ENCODE measurements around the gene SSTR5.

The SSTR5 gene

DNA sequence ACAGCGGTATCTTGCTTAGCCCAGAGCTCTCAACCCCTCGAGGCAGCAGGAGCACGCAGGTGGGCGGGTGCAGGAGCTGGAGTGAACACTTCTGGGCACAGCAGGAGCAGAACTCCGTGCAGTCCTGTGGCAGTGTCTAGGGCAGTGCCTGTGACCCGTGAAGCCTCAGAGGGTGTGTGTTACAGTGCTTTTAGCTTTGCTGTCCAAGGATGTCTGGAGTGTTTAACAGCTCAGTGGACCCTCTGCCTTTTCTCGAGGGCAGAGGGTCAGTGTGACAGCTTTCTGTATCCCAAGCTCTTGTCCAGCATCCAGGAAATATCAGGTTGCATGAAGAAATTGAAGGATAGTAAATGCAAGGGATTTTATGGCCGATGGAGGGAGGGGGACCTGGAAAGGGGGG, 16.4 kb upstream of the SSTR5 start:
- no peak for DNase-seq

DNA sequence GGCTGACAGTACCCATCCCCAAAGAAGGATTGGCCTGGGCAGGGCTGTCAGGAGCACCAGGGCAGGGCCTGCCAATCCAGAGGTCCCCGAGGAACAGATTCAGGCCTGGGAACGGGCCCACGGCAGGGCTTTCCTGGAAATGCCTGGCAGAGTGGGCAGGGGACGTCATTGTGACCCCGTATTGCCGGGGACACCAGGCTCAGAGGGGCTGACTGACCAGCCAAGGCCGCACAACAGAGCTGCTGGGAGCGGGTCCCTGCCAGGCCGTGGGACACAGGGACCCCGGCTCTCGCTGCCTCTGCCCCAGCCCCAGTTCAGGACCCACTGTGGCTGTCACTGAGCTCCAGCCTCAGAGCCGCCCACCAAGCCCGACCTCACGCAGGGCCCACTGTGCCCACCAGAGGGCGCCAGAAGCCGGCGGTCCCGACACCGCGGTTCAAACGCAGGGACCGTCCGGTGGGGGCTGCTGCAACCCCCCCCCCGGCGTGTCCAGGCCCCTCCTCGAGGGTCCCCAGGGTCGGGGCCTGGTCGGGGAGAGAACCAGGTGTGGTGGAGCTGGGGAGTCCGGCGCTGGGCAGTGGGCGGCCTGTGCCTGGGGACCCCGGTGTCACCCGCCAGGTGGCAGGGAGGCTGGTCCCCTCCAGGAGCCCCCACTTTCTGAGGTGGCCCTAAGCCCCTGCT, 15.2 kb upstream of the SSTR5 start:
- no peak for DNase-seq

DNA sequence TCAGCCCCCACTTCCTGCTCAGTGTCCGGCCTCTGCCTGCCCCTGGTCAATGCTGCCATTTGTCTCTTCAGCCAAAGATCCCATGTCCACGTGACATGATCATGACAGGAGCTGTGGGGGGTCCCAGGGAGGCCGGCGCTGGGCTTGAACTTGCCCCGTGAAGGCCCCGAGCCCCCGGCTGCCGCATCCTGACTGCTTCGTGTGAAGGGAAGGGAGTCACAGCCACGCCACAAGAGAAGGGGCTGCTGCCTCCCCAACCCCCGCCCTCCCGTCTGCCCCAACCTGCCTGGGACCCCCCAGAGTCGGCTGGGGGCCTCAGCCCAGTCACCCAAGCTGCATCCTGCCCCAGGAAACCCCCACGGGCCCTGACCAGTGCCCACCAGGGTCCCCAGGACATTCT, 14.3 kb upstream of the SSTR5 start:
- no peak for DNase-seq

DNA sequence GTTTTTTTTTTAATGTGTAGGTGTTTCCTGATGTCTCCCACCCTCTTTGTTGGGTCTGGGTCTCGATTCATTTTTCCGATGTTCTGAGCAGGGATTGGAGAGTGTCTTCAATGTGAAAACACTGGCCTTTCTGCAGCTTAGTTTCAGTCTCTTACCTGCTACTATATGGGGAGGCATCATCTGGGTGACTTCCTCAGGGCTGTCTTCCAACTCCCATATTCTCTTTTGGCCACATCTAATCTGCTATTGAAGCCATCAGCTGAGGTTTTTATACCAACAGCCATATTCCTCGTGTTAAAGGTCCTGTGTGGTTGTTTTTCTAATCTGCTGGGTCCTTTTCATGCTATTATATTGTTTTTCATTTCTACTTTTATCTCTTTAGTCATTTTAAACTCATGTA, 13.2 kb upstream of the SSTR5 start:
- no peak for DNase-seq

DNA sequence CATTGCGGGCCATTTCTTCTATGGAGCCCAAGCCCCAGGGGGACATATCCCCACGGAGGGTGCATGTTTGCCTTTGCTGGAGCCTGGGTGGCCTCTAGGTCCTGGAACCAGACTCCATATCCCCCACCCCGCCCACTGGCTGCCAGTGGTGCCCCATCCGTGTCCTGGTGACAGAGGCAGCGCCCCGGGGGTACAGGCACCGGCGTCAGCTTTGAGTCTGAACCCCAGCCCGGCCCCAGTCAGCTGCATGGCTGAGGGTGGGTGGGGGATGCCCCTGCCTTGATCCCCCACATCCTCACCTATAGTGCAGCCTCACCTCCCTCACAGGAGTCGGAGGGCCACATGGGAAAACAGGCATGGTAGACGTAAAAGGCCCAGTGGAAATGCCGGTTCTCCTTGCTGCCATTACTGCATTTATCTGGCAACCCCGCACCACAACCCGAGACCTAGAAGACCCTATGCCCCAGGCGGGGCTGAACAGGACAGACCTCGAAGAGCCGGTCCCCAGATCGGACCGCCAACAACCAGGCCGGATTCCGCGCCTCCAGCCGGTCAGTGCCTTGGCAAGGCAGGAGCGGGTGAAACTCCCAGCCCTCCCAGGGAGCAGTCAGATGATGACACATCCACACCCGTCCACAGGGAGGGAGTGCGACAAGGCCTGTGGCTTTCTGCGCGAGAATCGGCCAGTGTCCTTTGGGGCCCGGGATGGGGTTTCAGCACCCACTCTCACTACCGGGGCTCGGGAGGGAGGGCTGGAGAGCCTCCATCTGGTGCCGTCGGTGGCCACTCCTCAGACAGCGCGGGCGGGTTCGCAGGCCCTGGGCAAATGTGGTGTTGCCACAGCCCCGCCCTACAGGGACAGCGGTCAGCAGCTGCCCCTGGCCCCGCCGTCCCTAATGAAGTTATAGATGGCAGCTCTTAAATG, 11.9 kb upstream of the SSTR5 start:
- no peak for DNase-seq

DNA sequence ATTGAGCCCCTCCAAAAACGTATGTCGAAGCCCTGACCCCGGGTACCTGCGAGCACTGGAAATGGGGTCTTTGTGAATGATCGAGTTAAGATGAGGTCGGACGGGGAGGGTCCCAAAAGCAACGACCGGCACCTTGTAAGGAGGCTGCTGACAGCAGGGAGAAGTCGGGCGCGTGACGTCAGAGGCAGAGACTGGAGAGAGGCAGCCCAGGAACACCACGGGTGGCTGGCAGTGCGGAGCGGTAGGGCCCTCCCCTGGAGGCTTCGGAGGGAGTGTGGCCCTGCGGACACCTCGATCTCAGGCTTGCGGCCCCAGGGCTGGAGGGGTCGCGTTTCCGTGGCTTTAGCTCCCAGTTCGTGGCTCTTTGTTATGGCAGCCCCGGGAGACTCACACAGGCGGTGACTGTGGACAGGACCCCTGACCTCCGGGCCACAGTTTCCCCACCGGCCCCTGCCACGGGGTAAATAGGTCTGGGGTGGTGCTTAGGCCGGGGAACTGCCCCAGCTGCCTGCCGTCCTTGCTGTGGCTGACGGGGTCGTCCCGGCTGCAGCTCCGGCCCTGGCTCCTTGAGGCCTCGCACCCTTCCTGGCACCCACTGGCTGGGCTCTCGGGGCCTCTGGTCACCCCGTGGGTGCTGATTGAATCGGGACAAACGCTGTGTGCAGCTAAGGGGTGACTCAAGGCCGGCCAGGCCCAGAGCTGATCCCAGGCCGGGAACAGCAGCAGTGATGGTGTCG, 10.6 kb upstream of the SSTR5 start:
- no peak for DNase-seq

DNA sequence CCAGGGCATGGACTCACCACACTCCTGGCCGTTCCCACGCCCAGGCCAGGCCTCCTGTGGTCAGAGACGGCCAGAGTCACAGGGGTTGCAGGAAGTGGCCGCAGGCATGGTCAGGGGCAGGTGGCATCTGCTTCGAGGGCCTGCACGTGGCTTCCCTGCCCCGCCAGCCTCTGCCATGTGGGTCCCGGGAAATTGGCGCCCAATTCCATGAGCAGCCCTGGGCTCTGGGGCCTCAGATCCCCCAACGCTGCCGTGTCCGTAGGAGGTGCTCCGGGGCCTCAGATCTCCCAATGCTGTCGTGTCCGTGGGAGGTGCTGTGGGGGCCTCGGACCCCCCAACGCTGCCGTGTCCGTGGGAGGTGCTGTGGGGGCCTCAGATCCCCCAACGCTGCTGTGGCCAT, 9.7 kb upstream of the SSTR5 start:
- DNase-seq = no peak

DNA sequence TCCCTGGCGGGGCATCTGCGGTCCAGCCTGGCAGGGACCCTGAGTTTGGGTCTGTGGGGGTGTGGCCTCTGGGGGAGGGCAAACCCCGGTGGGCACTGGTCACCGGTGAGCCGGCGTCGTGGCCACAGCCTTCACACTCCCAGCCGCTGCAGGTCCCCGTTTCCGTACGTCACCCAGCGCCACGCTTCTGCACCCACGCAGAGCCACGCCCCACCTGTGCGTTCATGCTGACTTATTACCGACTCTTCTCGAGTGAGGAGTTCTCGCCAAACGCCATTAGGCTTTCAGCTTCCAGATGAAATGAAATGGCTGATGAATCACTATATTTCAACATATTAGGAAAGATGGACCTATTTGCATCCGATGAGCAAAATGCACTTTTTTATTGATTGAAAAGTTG, 8.8 kb upstream of the SSTR5 start:
- no peak for DNase-seq

DNA sequence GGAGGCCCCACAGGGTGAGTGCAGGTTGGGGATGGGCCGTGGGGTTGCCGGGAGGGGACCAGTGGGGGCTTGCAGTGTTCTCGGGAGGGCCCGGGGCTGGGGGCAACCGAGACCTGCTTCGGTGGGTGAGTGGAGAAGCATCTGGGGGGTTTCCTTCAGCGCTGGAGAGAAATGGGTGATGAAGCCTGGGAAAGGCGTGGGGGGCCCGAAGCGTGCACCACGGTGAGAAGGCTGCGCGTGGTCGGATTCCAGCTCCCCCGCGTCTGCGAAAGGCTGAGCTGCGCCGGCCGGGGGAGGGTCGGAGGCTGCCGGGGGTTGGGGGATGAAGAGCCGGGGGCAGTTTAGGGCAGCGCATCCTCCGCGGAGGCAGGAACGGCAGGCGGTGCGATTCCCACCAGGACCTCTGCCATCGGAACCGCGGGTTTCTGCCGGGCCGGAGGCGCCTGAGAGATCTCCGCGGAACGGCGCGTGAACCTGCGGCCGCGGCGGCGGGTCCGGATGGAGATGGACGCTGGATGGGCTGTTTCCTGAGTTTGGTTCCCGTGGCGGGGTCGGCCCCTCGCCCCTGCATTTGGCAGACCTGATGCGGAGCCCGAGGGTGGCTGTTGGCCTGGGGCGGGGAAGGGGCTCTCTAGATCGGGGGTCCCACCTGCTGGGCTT, 6.9 kb upstream of the SSTR5 start:
- no peak for DNase-seq

DNA sequence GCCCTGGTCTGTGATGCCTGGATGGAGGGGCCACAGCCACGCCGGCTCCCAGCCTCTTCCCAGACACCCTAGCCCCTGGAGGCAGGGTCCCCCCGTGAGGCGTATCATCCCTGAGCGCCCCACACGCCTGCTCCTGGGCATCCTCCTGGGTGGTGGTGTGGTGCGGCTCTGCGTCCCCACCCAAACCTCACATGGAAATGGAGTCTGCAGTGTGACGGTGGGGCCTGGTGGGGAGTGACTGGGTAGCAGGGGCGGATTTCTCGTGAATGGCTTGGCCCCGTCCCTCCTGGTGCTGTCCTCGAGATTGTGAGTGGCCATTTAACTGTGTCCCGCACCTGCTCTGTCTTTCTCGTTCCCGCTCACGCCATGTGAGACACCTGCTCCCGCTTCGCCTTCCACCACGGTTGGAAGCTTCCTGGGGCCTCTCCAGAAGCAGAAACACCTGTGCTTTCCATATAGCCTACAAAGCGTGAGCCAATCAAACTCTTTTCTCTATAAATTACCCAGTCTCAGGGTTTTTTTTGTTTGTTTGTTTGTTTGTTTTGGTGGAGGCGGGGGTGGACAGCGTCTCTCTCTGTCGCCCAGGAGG, 5.9 kb upstream of the SSTR5 start:
- no peak for DNase-seq

DNA sequence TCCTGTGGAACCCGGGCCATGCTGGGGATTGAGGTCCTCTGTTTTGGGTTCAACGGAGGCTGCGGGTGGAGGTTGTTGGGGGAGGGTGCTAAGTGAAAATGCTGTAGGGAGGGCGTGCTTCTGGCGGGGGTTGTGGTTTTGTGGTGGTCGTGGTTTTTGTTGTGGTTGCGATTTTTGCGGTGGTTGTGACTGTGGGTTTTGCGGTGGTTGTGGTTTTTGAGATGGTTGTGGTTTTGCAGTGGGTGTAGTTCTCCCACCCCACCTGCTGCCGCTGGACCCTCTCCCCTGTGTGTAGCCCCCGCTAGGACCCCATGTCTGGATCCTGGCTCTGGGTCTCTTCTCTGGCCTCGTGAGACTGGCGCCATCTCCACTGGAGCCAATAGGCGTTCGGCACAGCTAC, 4.9 kb upstream of the SSTR5 start:
- DNase-seq = no peak

DNA sequence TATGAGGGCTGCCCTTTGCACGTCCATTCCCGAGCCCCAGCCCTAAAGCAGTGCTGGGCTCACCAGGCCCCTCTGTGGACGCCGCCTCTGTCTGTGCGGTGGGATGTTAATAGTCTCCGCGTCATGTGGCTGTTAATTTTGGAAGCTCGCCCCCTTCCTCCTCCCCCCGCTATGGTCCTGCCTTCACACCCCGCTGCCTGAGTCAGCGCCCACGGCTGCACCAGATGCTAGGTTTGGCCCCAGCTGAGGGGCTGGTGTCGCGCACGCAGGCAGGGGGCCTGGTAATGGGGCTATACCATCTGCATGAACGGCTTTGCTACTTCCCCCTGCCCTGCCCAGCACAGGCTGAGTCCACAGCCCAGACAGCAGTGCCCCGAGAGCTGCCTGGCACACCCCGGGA, 4.1 kb upstream of the SSTR5 start:
- no peak for DNase-seq

DNA sequence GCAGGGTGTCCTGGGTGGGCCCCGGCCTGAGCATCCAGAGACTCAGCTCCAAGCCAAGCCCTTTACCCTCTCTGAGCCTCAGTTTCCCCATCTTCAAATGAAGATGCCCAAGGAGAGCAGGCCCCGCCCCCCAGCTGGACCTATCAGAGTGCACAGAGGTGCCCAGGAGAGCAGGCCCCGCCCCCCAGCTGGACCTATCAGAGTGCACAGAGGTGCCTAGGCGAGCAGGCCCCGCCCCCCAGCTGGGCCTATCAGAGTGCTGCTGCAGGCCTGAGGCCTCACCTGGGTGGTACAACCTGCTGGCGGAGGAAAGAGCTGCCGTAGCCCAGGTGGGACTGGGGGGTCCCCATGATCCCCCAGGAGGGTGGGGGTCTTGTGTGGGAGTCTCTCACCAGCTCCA, 3.4 kb upstream of the SSTR5 start:
- DNase-seq = no peak

DNA sequence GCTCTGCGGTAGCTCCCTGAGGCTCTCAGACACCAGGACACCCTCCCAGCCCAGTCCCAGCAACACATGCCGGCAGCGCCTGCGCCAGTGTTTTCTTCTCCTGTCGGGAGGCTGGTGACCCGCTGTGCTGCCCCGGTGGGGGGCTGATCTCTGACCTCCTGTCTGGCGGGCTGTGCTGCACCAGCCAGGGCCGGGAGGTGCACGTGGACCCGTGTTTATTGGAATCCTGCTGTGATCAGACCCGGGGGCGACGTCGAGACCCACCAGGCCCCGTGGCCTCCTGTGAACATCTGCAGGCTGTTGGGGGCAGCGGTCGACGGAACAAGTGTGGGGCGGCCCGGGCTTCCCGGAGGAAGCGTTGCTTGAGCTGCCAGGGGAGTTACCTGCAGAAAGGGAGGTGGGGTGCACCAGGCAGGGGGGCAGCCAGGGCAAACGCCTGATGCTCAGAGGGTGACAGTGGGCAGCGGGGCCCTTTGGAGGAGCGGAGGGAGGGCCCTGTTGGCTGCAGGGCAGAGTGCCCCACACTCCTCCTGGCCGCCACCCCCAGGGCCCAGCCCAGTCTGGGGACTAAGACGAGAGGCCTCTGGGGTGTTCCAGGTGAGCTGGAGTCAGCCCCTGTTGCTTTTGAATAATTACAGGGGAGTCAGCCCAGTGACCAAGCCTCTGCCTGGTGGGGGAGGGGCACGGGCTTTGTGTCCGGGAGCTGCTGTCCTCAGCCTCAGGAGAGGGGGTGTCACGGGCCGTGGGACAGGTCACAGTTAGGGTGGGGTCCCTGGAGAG, 2.3 kb upstream of the SSTR5 start:
- DNase-seq = no peak

DNA sequence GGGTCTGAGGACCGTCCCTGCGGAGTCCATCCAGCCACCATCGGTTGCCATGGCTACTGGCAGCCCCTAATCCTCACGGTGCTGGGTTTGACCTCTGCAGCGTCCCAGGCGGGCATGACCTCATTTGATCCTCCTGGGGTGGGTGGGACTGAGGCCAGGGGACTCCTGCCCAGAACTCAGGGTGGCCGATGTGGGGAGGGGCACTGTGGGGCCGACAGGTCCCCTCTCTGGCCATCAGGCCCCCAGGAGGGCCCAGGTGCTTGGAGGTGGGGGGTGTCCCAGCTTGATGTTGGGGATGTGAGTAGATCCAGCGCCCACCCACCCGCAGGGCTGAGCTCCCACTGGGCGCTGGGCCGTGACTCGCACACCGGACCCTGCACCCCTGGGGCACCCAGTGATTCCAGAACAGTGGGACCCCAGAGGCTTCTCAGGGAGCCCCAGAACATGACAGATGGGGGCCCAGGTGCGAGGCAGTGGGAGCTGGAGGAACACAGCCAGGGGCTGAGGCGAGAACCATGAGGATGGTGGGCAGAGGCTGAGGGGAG, 1.6 kb upstream of the SSTR5 start:
- no peak for DNase-seq

DNA sequence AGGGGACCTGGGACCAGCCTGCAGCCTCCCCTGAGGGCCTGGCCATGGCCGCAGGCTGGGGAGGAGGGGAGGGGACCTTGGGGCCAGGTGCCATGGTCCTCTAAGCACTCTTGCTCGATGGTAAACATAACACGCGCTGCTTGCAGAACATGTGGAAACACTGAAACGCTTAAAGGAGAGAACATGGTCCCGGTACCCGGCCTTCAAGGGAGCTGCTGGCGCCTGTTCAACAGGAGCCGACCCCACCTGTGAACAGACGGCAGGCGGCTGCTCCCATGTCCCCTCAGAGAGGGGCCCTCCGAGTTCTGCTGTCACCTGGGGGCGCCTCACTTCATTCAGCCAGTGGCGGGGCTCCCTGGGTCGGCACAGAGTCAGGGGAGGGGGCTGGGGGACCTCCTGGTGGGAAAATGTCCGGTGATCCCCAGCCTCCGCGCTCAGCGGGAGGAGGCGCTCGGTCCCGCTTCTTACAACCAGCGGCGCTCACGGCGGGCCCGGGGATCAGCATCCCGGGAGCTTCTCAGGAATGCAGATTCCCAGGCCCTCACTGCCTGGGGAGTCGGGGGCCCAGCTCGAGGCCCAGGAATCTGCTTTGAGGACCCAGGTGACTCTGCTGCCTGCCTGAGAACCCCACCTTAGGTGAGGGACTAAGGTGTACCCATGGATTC, 854 bp upstream of the SSTR5 start:
- DNase-seq = no peak

DNA sequence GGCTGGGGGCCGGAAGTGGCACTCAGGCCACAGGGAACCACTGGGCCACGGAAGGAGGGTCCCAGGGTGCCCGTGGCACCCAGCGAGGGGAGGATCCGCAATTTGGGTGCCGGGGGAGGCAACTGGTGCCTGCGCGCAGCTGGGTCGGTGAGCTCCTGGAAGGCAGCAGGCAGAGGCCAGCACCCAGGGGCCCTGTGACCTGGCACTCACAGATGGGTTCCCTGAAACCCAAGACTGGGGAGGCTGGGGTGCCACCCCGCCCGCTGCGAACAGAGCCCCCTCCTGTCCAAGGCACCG, 663 bp downstream of the SSTR5 start:
- DNase-seq = no peak

DNA sequence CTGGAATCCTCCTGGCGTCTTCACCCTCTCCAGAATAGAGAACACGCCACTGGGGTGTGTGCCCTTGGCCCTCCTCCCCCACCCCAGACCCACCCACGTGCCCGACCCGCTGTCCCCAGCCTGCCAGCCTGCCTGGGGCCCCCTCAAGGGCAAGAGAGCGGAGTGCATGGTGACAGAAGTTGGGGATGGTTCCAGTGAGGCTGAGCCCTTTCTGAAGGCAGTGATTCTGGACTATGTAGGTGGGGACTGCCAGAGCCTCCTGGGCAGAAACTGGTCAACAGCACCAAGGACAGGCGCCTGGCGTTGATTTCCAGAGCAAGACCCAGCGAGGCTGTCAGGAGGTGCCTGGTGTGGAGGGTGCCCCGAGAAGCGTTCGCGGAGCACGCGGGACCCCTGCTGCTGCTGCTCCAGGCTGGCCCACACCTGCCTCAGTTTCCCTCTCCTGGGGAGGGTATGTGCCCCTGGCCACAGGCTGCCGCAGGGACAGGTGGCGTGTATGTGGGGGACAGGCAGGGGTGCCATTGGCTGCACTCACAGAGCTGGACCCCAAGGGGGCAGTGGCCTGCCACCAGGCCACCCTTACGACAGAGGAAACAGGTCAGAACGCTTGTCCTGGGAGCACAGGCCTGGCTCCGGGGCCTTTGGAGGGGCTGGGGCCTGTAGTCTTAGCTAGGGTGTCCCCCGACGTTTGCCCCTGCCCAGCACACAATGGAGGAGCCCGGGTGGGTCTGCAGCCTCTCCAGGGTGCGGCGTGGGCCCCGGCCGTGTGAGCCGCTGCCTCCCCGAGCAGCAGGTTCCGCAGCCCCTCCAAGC, 1.2 kb downstream of the SSTR5 start:
- no peak for DNase-seq

DNA sequence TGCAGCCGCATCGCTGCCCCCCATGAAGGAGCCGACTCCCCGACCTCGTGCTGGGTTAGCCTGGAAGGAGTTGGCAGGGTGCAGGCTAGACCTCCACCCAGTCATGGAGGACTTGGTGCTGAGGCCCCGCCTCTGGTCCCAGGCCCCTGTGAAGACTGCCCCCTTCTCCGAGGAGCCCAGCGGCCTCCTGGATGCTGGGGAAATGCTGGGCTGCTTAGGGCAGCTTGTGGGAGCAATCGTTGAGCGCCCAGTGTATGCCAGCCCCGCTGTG, 1.8 kb downstream of the SSTR5 start:
- no peak for DNase-seq

DNA sequence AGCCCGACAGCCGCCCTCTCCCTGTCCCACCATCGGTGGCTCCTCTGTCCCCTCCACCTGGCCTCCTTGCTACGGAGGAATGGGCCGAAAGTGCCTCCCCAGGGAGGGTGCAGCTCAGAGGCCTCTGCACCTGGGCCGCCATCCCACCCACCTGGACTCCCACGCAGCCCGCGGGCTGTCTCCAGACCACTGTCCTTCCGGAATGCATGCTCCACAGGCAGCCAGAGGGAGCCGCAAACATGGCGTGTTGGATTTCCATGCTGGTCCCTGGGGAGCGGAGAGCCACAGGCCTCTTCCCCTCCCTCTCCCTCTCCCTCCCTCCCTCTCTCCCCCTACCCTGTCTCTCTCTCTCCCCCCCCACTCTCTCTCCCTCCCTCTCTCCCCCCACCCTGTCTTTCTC, 3.0 kb downstream of the SSTR5 start:
- DNase-seq = no peak
